ENCODE data around the gene TBCEL. TPM values are rescaled to one million over a fixed set of nuclear protein-coding genes. Genes with fewer than 3 reads are reported as not detected.

The TBCEL gene
- total RNA-seq, 1 experiment from 2014 or later: 23.2 TPM

GRCh38 chr11:121132211-121132976 is 108.5 kb downstream of the TBCEL start:
- Histone ChIP-seq H3K4me1 (ENCODE audit: control insufficient read depth, insufficient read depth, low read length) (no peaks in the 10 kb centered on the region), H3K36me3 (ENCODE audit: control insufficient read depth, insufficient read depth, low read length) (no peaks in the 10 kb centered on the region), H3K27me3 (ENCODE audit: control insufficient read depth, insufficient read depth, low read length) (peaks cover 7% of the 10 kb centered on the region), H3K4me3 (ENCODE audit: low read depth in 2 of 2, low read length in 2 of 2) (no peak overlapping the region), H3K9me3 (ENCODE audit: control insufficient read depth, insufficient read depth, low read depth, low read length) (no peaks in the 10 kb centered on the region), H3K27ac (ENCODE audit: low read length) (no peak overlapping the region)
- in situ Hi-C loops (cut with HindIII; ENCODE audit: low pct_unique_long_range_greater_than_20kb, low sequenced_read_pairs): no loop called here
- ChIA-PET CTCF (interaction anchor here (0.6 kb wide), 1 partner anchor 214 kb away, joined by 3 read pairs; no protein-coding TSS in a partner anchor), POLR2A (no interaction called here)
- intact Hi-C loops (cut with micrococcal nuclease; ENCODE audit: unreplicated experiment): no loop called here
- BruUV-seq (replicated peaks): no TSS peak
- TF ChIP-seq POLR2AphosphoS5 (IDR thresholded peaks at IDR 0.05; ENCODE audit: low read depth, low read length): no peak
- TF ChIP-seq, protein P1, sequence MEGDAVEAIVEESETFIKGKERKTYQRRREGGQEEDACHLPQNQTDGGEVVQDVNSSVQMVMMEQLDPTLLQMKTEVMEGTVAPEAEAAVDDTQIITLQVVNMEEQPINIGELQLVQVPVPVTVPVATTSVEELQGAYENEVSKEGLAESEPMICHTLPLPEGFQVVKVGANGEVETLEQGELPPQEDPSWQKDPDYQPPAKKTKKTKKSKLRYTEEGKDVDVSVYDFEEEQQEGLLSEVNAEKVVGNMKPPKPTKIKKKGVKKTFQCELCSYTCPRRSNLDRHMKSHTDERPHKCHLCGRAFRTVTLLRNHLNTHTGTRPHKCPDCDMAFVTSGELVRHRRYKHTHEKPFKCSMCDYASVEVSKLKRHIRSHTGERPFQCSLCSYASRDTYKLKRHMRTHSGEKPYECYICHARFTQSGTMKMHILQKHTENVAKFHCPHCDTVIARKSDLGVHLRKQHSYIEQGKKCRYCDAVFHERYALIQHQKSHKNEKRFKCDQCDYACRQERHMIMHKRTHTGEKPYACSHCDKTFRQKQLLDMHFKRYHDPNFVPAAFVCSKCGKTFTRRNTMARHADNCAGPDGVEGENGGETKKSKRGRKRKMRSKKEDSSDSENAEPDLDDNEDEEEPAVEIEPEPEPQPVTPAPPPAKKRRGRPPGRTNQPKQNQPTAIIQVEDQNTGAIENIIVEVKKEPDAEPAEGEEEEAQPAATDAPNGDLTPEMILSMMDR (IDR thresholded peaks at IDR 0.05): no peak
- no peak for TF ChIP-seq SIN3A (IDR thresholded peaks at IDR 0.05; ENCODE audit: borderline replicate concordance, insufficient read depth, low read depth, low read length)
- TF ChIP-seq REST (IDR thresholded peaks at IDR 0.05; ENCODE audit: insufficient read depth in 1 of 2, low read depth in 2 of 2, low read length in 1 of 2): no peak
- TF ChIP-seq TCF7L2 (IDR thresholded peaks at IDR 0.05; ENCODE audit: low read depth, low read length): no peak
- ATAC-seq (no peak), DNase-seq (ENCODE audit: low read depth, low spot score) (no peak)

DNA sequence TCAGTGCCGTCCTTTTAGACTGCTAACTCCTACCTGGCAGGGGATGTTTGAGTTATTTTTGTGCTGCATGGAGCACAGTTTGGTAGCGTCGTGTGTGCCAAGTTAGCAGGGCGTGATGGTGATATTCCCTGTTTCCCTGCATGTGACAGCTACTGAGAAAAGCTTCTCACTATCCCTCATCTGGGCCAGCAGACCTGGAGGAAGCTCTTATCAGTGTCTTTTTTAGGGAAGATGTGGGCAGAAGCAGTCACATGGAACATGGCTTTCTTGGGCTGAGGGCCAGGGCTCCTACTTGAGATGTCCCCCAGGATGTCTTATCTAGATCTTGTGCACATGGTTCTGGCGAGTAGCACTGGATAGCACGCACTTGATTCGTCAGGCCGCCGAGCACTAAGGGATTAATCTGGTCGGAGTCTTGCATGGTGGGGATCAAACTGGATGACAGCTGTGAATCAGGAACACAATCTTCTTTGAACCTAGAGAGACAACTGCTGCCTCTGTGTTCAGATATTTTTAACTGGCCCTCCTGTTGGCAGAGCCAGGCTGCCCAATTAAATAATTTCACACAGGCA is 110.9 kb downstream of the TBCEL start:
- ATAC-seq (no peak), DNase-seq (ENCODE audit: low read depth, low spot score) (no peak)
- no peaks in the 10 kb centered on the region for H3K9me3 ChIP-seq (ENCODE audit: control insufficient read depth, insufficient read depth, low read depth, low read length)
- in situ Hi-C loops (cut with HindIII; ENCODE audit: low pct_unique_long_range_greater_than_20kb, low sequenced_read_pairs): no loop called here
- BruUV-seq (replicated peaks): no TSS peak
- peaks cover 12% of the 10 kb centered on the region for H3K27me3 ChIP-seq (ENCODE audit: control insufficient read depth, insufficient read depth, low read length)
- intact Hi-C loops (cut with micrococcal nuclease; ENCODE audit: unreplicated experiment): no loop called here
- ChIA-PET CTCF (interaction anchor here (0.7 kb wide), 1 partner anchor 117 kb away, joined by 3 read pairs; no protein-coding TSS in a partner anchor), POLR2A (no interaction called here)
- H3K36me3 ChIP-seq (ENCODE audit: control insufficient read depth, insufficient read depth, low read length): no peaks in the 10 kb centered on the region
- no peak overlapping the region for H3K27ac ChIP-seq (ENCODE audit: low read length)
- no peaks in the 10 kb centered on the region for H3K4me1 ChIP-seq (ENCODE audit: control insufficient read depth, insufficient read depth, low read length)
- TF ChIP-seq, protein P1 (IDR thresholded peaks at IDR 0.05): no peak
- TF ChIP-seq SIN3A (IDR thresholded peaks at IDR 0.05; ENCODE audit: borderline replicate concordance, insufficient read depth, low read depth, low read length) (no peak), TCF7L2 (IDR thresholded peaks at IDR 0.05; ENCODE audit: low read depth, low read length) (no peak), REST (IDR thresholded peaks at IDR 0.05; ENCODE audit: insufficient read depth in 1 of 2, low read depth in 2 of 2, low read length in 1 of 2) (no peak), POLR2AphosphoS5 (IDR thresholded peaks at IDR 0.05; ENCODE audit: low read depth, low read length) (no peak)
- no peak overlapping the region for H3K4me3 ChIP-seq (ENCODE audit: low read depth in 2 of 2, low read length in 2 of 2)

Measured in Panc1 (cell line).